ENCODE results near the gene ETV3L. TPM values are rescaled to one million over a fixed set of nuclear protein-coding genes. Genes with fewer than 3 reads are reported as not detected.

The ETV3L gene
- total and polyA plus RNA-seq, 2 experiments from 2014 or later = not detected

- ATAC-seq (no peak), DNase-seq (ENCODE audit: low spot score) (no peak)
- H3K36me3 Mint-ChIP-seq (ENCODE audit: low read depth) = no peaks in the 10 kb centered on the region; the same call in 2 of the 3 replicates
Measured at GRCh38 chr1:157091186-157091585, 8.4 kb downstream of the ETV3L start.

More at GRCh38 chr1:157091186-157091585, 8.4 kb downstream of the ETV3L start:
- H3K27me3 Mint-ChIP-seq (ENCODE audit: insufficient read depth, low read depth, poor library complexity) = peaks cover 14% of the 10 kb centered on the region
- H3K27me3 ChIP-seq (ENCODE audit: insufficient read depth) = no peaks in the 10 kb centered on the region
- H3K4me3 Mint-ChIP-seq = no peak overlapping the region
- no peaks in the 10 kb centered on the region for H3K79me2 ChIP-seq (replicated peaks; ENCODE audit: insufficient read depth)
- H4K20me1 ChIP-seq (replicated peaks; ENCODE audit: insufficient read depth) = no peaks in the 10 kb centered on the region
- TF ChIP-seq CREB1 (CRISPR knock-in tag; IDR thresholded peaks at IDR 0.05; ENCODE audit: low read depth) = no peak
- no peak for TF ChIP-seq REST (IDR thresholded peaks at IDR 0.05; ENCODE audit: unreplicated experiment)
- TF ChIP-seq ZNF114 (CRISPR knock-in tag; IDR thresholded peaks at IDR 0.05) = no peak
- TF ChIP-seq ETS1 (IDR thresholded peaks at IDR 0.05) = no peak
- no peak for TF ChIP-seq POLR2AphosphoS5 (IDR thresholded peaks at IDR 0.05; ENCODE audit: low read depth)
- no peak for TF ChIP-seq NANOG (IDR thresholded peaks at IDR 0.05; ENCODE audit: borderline replicate concordance)
- TF ChIP-seq EZH2 (IDR thresholded peaks at IDR 0.05; ENCODE audit: low read depth, unreplicated experiment) = no peak
- TF ChIP-seq CTCF (conservative IDR thresholded peaks at IDR 0.05; ENCODE audit: low read depth in 2 of 2) = no peak
- TF ChIP-seq EZH2phosphoT487 (IDR thresholded peaks at IDR 0.05; ENCODE audit: unreplicated experiment) = no peak
- no peak for TF ChIP-seq JUNB (IDR thresholded peaks at IDR 0.05; ENCODE audit: unreplicated experiment)
- TF ChIP-seq ZNF331 (CRISPR knock-in tag; IDR thresholded peaks at IDR 0.05; ENCODE audit: low read depth) = no peak
- TF ChIP-seq ZNF462 (CRISPR knock-in tag; IDR thresholded peaks at IDR 0.05) = no peak
- no peak for TF ChIP-seq STAT1 (IDR thresholded peaks at IDR 0.05; ENCODE audit: unreplicated experiment)
- H3K9me2 ChIP-seq (ENCODE audit: insufficient read depth) = no peaks in the 10 kb centered on the region
- no peak overlapping the region for H3K27ac ChIP-seq (ENCODE audit: low read depth)
- H3K36me3 ChIP-seq (ENCODE audit: insufficient read depth) = no peaks in the 10 kb centered on the region
- H3K4me1 Mint-ChIP-seq = peaks cover 20% of the 10 kb centered on the region
- no peak overlapping the region for H3K4me3 ChIP-seq
- no peaks in the 10 kb centered on the region for H3F3A ChIP-seq (replicated peaks; ENCODE audit: low read depth)
- no peak overlapping the region for H3K27ac Mint-ChIP-seq
- no peaks in the 10 kb centered on the region for H3K9me3 Mint-ChIP-seq
- H2AFZ ChIP-seq = peak overlapping the region; percentile 75; the same call in 1 of the 2 replicates
- peaks cover 17% of the 10 kb centered on the region for H3K4me1 ChIP-seq (ENCODE audit: insufficient read depth)
- H3K4me2 ChIP-seq = no peak overlapping the region
